ENCODE results near the gene FILIP1L. TPM values are rescaled to one million over a fixed set of nuclear protein-coding genes. Genes with fewer than 3 reads are reported as not detected.

The FILIP1L gene
- total RNA-seq, 2 donors from 2014 or later: 97.0 to 112 TPM

DNA sequence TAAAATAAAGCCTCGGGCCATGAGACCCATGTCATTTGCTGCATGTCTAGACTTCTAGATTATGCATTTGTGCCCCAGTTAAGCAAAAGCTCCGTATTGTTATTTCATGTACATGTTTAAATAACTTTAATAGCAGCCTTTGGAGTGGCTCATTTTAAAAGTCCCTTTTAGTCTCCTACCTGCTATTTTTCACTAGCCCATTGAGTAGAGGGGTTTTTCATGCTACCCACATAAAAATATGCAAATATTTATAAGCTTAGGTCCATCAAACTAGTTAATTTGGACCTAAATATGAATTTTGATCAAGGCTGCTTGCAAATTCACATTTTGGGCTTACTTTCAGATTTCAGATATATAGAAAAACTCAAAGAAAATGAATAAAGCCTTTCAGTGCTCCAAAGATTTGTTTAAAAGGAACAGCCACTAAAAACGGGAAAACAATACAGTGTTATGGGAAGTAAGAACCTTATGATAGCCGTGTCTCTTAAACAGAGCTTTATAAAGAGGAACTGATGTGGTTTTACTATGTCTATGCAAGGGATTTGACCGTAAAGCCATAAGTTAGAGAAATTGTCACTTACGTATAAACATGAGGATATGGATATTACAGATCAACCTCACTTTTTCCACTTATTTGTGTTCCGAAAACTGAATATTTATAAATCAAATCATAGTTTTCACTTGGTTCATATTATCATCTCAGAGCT is 30.0 kb downstream of the FILIP1L start:
- no peaks in the 10 kb centered on the region for H3K27me3 ChIP-seq
- DNase-seq (ENCODE audit: low spot score): no peak
- H3K9me3 ChIP-seq: no peaks in the 10 kb centered on the region
- peaks cover 0 to 31% of the 10 kb centered on the region in 2 donors for H3K4me1 ChIP-seq
- no peak overlapping the region for H3K27ac ChIP-seq
- H3K4me3 ChIP-seq: no peak overlapping the region
- TF ChIP-seq, protein P1, sequence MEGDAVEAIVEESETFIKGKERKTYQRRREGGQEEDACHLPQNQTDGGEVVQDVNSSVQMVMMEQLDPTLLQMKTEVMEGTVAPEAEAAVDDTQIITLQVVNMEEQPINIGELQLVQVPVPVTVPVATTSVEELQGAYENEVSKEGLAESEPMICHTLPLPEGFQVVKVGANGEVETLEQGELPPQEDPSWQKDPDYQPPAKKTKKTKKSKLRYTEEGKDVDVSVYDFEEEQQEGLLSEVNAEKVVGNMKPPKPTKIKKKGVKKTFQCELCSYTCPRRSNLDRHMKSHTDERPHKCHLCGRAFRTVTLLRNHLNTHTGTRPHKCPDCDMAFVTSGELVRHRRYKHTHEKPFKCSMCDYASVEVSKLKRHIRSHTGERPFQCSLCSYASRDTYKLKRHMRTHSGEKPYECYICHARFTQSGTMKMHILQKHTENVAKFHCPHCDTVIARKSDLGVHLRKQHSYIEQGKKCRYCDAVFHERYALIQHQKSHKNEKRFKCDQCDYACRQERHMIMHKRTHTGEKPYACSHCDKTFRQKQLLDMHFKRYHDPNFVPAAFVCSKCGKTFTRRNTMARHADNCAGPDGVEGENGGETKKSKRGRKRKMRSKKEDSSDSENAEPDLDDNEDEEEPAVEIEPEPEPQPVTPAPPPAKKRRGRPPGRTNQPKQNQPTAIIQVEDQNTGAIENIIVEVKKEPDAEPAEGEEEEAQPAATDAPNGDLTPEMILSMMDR (IDR thresholded peaks at IDR 0.05): no peak
- no peaks in the 10 kb centered on the region for H3K36me3 ChIP-seq

DNA sequence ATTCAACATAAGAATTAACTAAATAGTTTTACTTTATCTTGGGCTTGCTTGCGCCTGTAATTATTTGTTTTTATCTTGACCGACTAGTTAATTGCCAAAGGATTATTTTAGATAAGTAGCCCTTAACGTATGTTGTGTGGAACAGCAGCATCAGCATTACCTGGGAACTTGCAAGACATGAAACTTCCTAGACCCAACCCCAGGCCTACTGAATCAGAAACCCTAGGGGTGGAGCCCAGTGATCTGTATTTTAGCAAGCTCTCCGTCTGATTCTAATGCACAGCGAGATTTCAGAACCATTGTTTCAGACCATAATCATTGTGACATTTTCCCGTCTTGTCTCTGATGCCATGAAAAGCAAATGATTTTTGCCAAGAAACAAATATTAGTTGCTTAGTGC is 31.1 kb downstream of the FILIP1L start:
- peaks cover 0 to 31% of the 10 kb centered on the region in 2 donors for H3K4me1 ChIP-seq
- H3K27me3 ChIP-seq: no peaks in the 10 kb centered on the region
- no peaks in the 10 kb centered on the region for H3K36me3 ChIP-seq
- H3K9me3 ChIP-seq: no peaks in the 10 kb centered on the region
- no peak for DNase-seq (ENCODE audit: low spot score)
- H3K4me3 ChIP-seq: no peak overlapping the region
- no peak overlapping the region for H3K27ac ChIP-seq
- TF ChIP-seq, protein P1 (IDR thresholded peaks at IDR 0.05): no peak

GRCh38 chr3:100082714-100083113 is 31.6 kb downstream of the FILIP1L start:
- TF ChIP-seq, protein P1 (IDR thresholded peaks at IDR 0.05): no peak
- H3K27me3 ChIP-seq: no peaks in the 10 kb centered on the region
- peak overlapping the region in 1 of 2 donors; percentile 47 for H3K27ac ChIP-seq
- no peak for DNase-seq (ENCODE audit: low spot score)
- H3K36me3 ChIP-seq: no peaks in the 10 kb centered on the region
- H3K4me1 ChIP-seq: peaks cover 0 to 31% of the 10 kb centered on the region in 2 donors
- no peaks in the 10 kb centered on the region for H3K9me3 ChIP-seq
- no peak overlapping the region for H3K4me3 ChIP-seq

GRCh38 chr3:100081986-100082692 is 32.2 kb downstream of the FILIP1L start:
- TF ChIP-seq, protein P1 (IDR thresholded peaks at IDR 0.05): no peak
- DNase-seq (ENCODE audit: low spot score): no peak
- H3K27me3 ChIP-seq: no peaks in the 10 kb centered on the region
- H3K36me3 ChIP-seq: no peaks in the 10 kb centered on the region
- H3K9me3 ChIP-seq: no peaks in the 10 kb centered on the region
- H3K4me1 ChIP-seq: peaks cover 0 to 35% of the 10 kb centered on the region in 2 donors
- H3K4me3 ChIP-seq: no peak overlapping the region
- H3K27ac ChIP-seq: peak overlapping the region in 1 of 2 donors; percentile 47

- H3K4me3 ChIP-seq: no peak overlapping the region
- no peaks in the 10 kb centered on the region for H3K27me3 ChIP-seq
- H3K36me3 ChIP-seq: no peaks in the 10 kb centered on the region
- TF ChIP-seq, protein P1 (IDR thresholded peaks at IDR 0.05): no peak
- H3K9me3 ChIP-seq: no peaks in the 10 kb centered on the region
- no peak for DNase-seq (ENCODE audit: low spot score)
- peak overlapping the region in 1 of 2 donors; percentile 47 for H3K27ac ChIP-seq
- H3K4me1 ChIP-seq: peaks cover 0 to 38% of the 10 kb centered on the region in 2 donors
Observed at GRCh38 chr3:100081311-100081710, 33.0 kb downstream of the FILIP1L start.

Data from right atrium auricular region (tissue), 2 donors.